Upper lobe of left lung (tissue), 6 donors: ENCODE results near the gene CHRNB1. TPM values are rescaled to one million over a fixed set of nuclear protein-coding genes. Genes with fewer than 3 reads are reported as not detected.

Source experiments
- ATAC-seq, 2 donors: fragments of 200-7000 bp; cut with Tn5 transposase; one replicate each; pipeline ENCODE4 v1.9.1; 2022; ENCODE audit warnings: mild to moderate bottlenecking in 2 of 2, moderate library complexity in 2 of 2; ENCODE audit not compliant: low FRiP score in 2 of 2
- DNase-seq, 2 donors: peaks; one replicate each; pipeline ENCODE4 v3.0.0-alpha.2; 2019 to 2020
- H3K27ac ChIP-seq, 4 donors: fragments of 200-600 bp; sonication (generic); one replicate each; pipeline ENCODE4 v1.5.1; 2016 to 2019
- H3K27me3 ChIP-seq, 4 donors: fragments of 200-600 bp; sonication (generic); one replicate each; pipeline ENCODE4 v1.5.1; 2017 to 2019
- H3K36me3 ChIP-seq, 4 donors: fragments of 200-600 bp; sonication (generic); one replicate each; pipeline ENCODE4 v1.5.1; 2016 to 2019
- H3K4me1 ChIP-seq, 4 donors: fragments of 200-600 bp; sonication (generic); one replicate each; pipeline ENCODE4 v1.5.1; 2018 to 2019
- H3K4me3 ChIP-seq, 4 donors: fragments of 200-600 bp; sonication (generic); one replicate each; pipeline ENCODE4 v1.5.1; 2017 to 2019; ENCODE audit warnings: mild to moderate bottlenecking in 2 of 4, moderate library complexity in 1 of 4
- H3K9me3 ChIP-seq, 4 donors: fragments of 200-600 bp; sonication (generic); one replicate each; pipeline ENCODE4 v1.5.1; 2018 to 2019
- CTCF ChIP-seq, 6 experiments: fragments of 450-650 bp in 4 of 6; fragments of 200-600 bp in 2 of 6; sonication (generic) in 2 of 6; IDR thresholded peaks; one replicate each; pipeline ENCODE4 v1.5.1; 2016 to 2019; ENCODE audit warnings: antibody characterized with exemption in 6 of 6
- EP300 ChIP-seq, 4 donors: sonication (generic); formaldehyde crosslinking; IDR thresholded peaks; one replicate each; pipeline ENCODE4 v1.5.1; 2017; ENCODE audit warnings: antibody characterized with exemption in 4 of 4, control low read depth in 2 of 4
- POLR2A ChIP-seq, 4 donors: fragments of 450-650 bp; IDR thresholded peaks; one replicate each; pipeline ENCODE4 v1.5.1; 2016 to 2017; ENCODE audit warnings: antibody characterized with exemption in 4 of 4, mild to moderate bottlenecking in 2 of 4
- POLR2AphosphoS5 ChIP-seq, 2 donors: sonication (generic); formaldehyde crosslinking; IDR thresholded peaks; one replicate each; pipeline ENCODE4 v1.5.1; 2017; ENCODE audit warnings: antibody characterized with exemption in 2 of 2
- WGBS, 2 donors: methylation state at CpG; one replicate each; pipeline ENCODE4 v1.1.5; 2017 to 2018; 5-methylcytosine and 5-hydroxymethylcytosine counted together
- total RNA-seq, 6 donors: library from RNA; depleted of rRNA in 4 of 6; stranded (reverse); fragments of >200 nt in 4 of 6; gene quantifications; one replicate each; pipeline versions ENCODE4 v1.1.0 to v1.2.1, GENCODE V29; 2016 to 2021
- donor health status: DM: no; HTN: no; CAD: no; lungs with moderate emphysema.
- donor health status: DM: no; HTN: yes; CAD: no; lungs with severe emphysema.

Gene CHRNB1
- total RNA-seq, 6 donors from 2014 or later = 1.9 to 11.5 (median 7.0) TPM

- Histone ChIP-seq H3K36me3 (peaks cover 0 to 11% (median 3%) of the 10 kb centered on the region in 4 donors), H3K4me3 (no peak overlapping the region), H3K9me3 (no peaks in the 10 kb centered on the region), H3K27me3 (no peaks in the 10 kb centered on the region), H3K27ac (no peak overlapping the region), H3K4me1 (no peaks in the 10 kb centered on the region)
- peak in 1 of 2 donors; percentile 83 for DNase-seq
- no peak for ATAC-seq
- WGBS, 2 donors = 94 to 95% methylated on average over 32 to 51 of the region's 54 CpGs
- no peak for TF ChIP-seq POLR2A (IDR thresholded peaks at IDR 0.05)
- TF ChIP-seq EP300 (IDR thresholded peaks at IDR 0.05) = no peak
- TF ChIP-seq CTCF (IDR thresholded peaks at IDR 0.05) = no peak
- TF ChIP-seq POLR2AphosphoS5 (IDR thresholded peaks at IDR 0.05) = no peak
These were observed 27.7 kb upstream of the CHRNB1 start for GRCh38 chr17:7417056-7417655.

GRCh38 chr17:7418472-7419152 is 26.2 kb upstream of the CHRNB1 start:
- Histone ChIP-seq H3K27ac (no peak overlapping the region), H3K27me3 (no peaks in the 10 kb centered on the region), H3K4me3 (no peak overlapping the region), H3K4me1 (no peaks in the 10 kb centered on the region), H3K9me3 (no peaks in the 10 kb centered on the region), H3K36me3 (peaks cover 0 to 11% (median 3%) of the 10 kb centered on the region in 4 donors)
- TF ChIP-seq CTCF (IDR thresholded peaks at IDR 0.05) = no peak
- no peak for TF ChIP-seq POLR2A (IDR thresholded peaks at IDR 0.05)
- TF ChIP-seq EP300 (IDR thresholded peaks at IDR 0.05) = no peak
- TF ChIP-seq POLR2AphosphoS5 (IDR thresholded peaks at IDR 0.05) = no peak
- WGBS, 2 donors = 82 to 85% methylated on average over 9 to 15 of the region's 18 CpGs
- DNase-seq (peak in 1 of 2 donors; percentile 58), ATAC-seq (no peak)

GRCh38 chr17:7419819-7420610 is 24.8 kb upstream of the CHRNB1 start, which contains the start of gene SPEM1:
Gene SPEM1, plus strand, starts transcription at chr17:7420324. Its CDS starts 61 bp downstream, at chr17:7420385.
- H3K27me3 ChIP-seq = no peaks in the 10 kb centered on the region
- peaks cover 0 to 11% (median 3%) of the 10 kb centered on the region in 4 donors for H3K36me3 ChIP-seq
- ATAC-seq (peak in 1 of 2 donors; percentile 15), DNase-seq (peak in 1 of 2 donors; percentile 55)
- H3K4me1 ChIP-seq = no peaks in the 10 kb centered on the region
- no peak within 1 kb of the TSS for H3K4me3 ChIP-seq
- no peak within 1 kb of the TSS for H3K27ac ChIP-seq
- TF ChIP-seq CTCF (IDR thresholded peaks at IDR 0.05) (no peak), POLR2A (IDR thresholded peaks at IDR 0.05) (no peak), EP300 (IDR thresholded peaks at IDR 0.05) (no peak), POLR2AphosphoS5 (IDR thresholded peaks at IDR 0.05) (no peak)
- no peaks in the 10 kb centered on the region for H3K9me3 ChIP-seq
- WGBS, 2 donors = 65 to 87% methylated on average over 6 to 17 of the region's 17 CpGs

- H3K4me3 ChIP-seq = no peak overlapping the region
- no peaks in the 10 kb centered on the region for H3K4me1 ChIP-seq
- ATAC-seq = no peak
- 98 to 99% methylated on average over 15 of the region's 16 CpGs for WGBS, 2 donors
- TF ChIP-seq POLR2A (IDR thresholded peaks at IDR 0.05) = no peak
- TF ChIP-seq POLR2AphosphoS5 (IDR thresholded peaks at IDR 0.05) = no peak
- TF ChIP-seq EP300 (IDR thresholded peaks at IDR 0.05) = no peak
- TF ChIP-seq CTCF (IDR thresholded peaks at IDR 0.05) = no peak
- H3K9me3 ChIP-seq = no peaks in the 10 kb centered on the region
- no peaks in the 10 kb centered on the region for H3K27me3 ChIP-seq
- H3K27ac ChIP-seq = no peak overlapping the region
- H3K36me3 ChIP-seq = peaks cover 0 to 6% (median 2%) of the 10 kb centered on the region in 4 donors
- DNase-seq = peak in 1 of 2 donors; percentile 56
These were observed 23.7 kb upstream of the CHRNB1 start for GRCh38 chr17:7421186-7421585.
